Stimulated activated CD8-positive, alpha-beta memory T cell treated with anti-CD3 and anti-CD28 coated beads, Interleukin-4, amount 100 ng/mL, for 4 hours (primary cell): ENCODE data around the gene A3GALT2.

ENCODE experiments used
- DNase-seq, 2 donors: peaks; one replicate each; pipeline ENCODE4 v3.0.0-alpha.2; 2020; ENCODE audit warnings: low read depth in 2 of 2, low spot score in 1 of 2

Gene A3GALT2

DNA sequence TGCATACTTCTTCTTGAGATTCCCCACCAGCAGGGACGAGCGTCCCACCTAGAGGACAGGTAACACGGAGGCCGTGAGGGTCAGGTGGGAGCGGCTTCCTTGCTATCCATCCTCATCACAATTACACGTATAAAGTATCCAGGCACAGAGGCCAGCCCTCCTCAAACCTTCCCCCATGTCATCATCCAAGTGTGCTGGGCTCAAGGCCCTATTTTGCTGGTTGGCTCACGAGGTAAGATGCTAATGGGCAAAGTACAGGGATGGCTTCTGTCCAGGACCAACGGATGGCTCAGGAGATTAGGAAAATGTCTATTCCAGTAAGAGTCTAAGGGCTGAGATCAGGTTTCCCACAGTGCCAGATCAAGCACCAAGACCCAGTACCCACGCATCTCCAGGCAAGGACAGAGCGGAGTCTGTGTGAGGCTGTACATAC, 11.5 kb upstream of the A3GALT2 start:
- DNase-seq: no peak

DNA sequence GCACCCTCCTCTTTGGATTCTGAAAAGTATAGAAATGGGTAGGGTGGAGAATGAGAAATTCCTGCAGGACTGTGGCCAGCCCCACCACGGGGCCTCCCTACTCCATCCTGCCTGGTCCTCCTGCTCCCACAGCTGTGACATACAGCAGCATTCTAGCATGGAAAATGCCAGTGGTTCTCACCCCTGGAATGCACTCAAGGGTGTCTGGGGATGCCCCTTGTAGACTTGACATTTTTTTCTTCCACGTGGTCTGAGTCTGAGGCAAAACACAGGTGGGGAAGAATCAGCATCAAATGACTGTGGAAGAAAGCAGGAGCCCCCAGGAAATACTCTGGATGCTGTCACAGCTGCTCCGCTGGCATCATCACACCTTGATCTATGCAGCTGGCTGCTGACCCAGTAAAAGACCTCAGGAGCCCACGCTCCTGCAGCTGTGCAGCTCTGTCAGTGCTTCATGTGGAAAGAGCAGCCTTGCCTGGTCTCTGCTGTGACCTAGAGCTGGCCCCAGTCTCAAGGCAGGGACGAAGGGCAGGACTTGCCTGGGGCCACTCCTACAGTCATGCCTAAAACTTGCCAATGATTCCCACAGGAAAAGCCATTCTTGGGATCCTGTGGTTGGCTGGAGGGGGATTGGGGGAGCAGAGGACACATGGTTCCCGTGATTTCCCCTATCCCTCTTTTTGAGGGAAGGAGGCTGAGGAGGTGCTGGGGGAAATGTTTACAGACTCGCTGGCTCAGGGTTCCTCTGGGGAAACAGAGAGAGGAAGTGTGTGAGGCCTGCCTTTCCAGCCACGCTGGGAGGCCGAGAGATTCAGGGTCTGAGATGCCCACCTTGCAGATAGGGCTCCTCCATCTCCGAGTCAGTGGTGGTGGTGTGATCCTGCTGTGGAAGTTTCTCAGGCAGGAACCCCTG, 10.8 kb upstream of the A3GALT2 start:
- no peak for DNase-seq

DNA sequence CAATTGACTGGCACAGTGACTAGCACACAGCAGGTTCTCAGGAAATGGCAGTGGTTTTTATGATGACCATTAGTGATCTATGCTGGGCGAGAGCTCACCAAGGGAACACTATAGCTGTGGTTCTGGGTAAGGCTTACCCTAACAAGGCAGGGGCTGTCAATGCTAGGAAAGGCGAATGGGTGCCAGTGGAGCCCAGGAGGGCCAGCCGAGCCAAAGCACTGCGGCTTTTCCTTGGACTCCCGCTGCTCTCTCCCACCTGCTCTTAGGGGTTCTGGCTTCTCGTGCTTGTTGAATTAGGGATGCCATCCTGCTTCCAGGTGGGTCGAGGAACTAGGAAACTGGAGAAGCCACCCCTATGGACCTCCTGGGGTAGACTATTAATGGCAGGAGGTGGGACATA, 10.0 kb upstream of the A3GALT2 start:
- DNase-seq: no peak

- no peak for DNase-seq
Measured at GRCh38 chr1:33330361-33330890, 9.5 kb upstream of the A3GALT2 start.

GRCh38 chr1:33329600-33330305, 8.9 kb upstream of the A3GALT2 start:
- no peak for DNase-seq

GRCh38 chr1:33328817-33329216, 7.9 kb upstream of the A3GALT2 start:
- DNase-seq: no peak

DNA sequence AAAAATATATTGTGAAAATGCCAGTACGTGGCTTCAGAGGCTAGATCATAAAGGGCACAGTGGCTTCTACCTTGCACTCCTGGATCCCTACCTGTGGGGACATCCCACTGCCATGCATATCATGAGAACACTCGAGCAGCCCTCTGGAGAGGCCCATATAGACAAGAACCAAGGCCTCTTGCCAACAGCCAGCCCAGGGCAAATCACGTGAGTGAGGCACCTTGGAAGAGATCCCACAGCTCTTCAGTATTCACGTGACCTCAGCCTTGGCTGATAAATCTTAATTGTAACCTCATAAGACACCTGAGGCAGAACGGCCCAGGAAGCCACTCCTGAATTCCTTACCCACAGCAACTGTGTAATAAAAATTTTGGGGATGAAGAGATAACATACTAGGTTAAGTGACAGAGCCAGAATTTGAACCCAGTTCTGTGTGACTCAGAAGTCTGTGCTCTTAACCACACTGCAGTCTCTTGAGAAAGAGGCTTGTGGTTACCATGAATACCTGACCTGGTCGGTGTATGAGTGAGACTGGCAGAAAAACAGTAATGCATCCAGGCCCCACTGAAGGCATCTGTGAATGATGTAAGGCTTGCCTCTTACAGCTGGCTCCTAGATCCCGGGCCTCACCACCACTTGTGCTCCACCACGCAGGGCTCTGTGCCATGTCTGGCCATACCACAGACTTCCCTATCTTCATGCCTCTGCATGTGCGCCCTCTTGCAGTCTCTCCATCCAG, 6.9 kb upstream of the A3GALT2 start:
- no peak for DNase-seq

- no peak for DNase-seq
Measured at GRCh38 chr1:33326785-33327184, 5.9 kb upstream of the A3GALT2 start.

GRCh38 chr1:33324677-33325575, 4.0 kb upstream of the A3GALT2 start:
- no peak for DNase-seq

- DNase-seq: no peak
Measured at GRCh38 chr1:33323663-33324477, 3.0 kb upstream of the A3GALT2 start.

DNA sequence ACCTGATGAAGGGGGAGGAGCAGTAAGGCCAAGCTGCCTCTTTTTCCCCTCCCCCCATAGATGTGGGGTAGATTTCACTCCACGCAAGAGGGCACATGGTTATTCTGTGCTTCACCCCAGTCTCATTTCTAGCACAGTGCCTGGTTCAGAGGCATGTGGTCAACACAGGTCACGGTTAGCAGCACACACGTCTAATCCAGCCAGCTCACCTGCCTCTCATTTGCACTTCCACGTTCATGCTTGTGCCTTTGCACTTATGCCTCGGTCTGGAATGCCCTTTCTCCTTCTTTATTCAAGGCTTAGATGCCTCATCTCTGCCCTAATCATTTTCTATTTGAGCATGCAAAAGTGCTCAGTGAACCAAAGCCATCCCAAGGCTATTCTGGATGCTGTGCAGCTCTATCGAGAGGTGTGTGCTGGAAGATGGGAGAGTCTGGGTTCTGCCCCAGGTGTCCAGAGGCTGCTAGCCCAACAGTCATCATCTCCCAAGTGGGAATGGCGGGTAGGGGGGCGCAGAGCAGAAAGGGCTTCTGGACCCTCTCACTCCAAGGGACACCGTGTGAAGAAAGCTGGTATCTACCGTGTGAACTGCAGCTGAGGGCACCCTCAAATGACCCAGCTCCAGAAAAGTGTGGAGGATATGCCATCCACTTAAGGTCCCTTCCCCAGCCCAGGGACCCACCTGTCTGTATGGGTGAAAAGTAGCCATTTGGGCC, 2.1 kb upstream of the A3GALT2 start:
- DNase-seq: no peak

GRCh38 chr1:33322109-33322508, 1.2 kb upstream of the A3GALT2 start:
- no peak for DNase-seq

DNA sequence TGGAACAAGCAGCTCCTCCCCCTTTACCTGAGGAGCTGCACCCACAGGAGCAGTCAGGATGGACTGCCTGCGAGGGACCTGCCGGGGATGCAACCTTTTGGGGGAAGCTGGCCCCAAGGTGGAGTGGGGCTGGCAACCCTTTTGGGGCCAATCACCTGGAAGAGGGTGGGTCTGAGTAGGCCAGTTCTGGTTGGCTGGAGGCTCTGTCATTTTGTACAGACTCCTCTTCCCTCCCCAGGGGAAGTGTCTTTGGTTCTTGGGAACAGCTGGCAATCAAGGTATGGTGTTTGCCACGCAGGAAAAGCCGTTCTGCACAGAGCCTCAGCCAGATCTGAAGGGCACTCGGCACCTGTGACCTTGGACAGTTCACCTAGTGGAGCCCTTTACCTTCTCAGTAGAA, 280 bp upstream of the A3GALT2 start:
- DNase-seq: no peak

- no peak for DNase-seq
Measured at GRCh38 chr1:33319949-33320618, 814 bp downstream of the A3GALT2 start.

- no peak for DNase-seq
Measured at GRCh38 chr1:33319186-33319948, 1.5 kb downstream of the A3GALT2 start.

DNA sequence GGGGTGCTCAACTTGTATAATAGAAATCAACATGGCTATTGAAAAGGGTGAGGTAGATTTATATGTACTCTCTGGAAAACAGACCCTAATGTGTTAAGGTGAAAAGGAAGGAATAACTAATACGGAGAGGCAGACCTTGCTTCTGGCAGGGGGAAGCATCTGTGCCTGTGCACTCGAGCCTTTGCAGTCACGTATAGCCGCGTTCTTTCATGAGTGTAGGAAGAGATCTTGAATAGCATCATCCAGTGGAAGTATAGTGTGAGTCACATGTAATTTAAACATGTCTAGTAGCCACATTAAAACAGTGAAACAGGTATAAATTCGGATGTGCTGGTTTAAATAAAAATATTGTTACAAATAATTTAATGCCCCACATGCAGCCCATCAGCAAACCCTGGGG, 3.0 kb downstream of the A3GALT2 start:
- no peak for DNase-seq

DNA sequence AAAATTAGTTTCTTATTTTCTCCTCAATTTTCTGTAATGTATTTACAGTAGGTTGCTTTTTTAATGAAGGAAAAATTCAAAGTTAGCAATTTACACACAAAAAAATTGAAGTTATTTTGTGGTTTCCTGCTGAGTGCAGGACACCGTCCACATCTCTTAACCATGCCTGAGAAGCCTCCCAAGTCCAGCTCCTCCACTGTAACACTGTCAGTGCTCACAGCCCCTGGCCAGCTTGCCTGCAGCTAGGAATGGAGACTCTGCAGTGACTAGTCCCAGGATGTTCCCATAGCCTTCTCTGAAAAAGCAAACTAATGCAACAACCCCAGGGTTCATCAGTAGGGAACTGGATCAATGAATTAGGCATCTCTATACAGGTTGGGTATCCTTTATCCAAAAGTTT, 3.5 kb downstream of the A3GALT2 start:
- DNase-seq: no peak

GRCh38 chr1:33316601-33317000, 4.3 kb downstream of the A3GALT2 start:
- DNase-seq: no peak
